ENCODE data around the gene SDK1.

DNA sequence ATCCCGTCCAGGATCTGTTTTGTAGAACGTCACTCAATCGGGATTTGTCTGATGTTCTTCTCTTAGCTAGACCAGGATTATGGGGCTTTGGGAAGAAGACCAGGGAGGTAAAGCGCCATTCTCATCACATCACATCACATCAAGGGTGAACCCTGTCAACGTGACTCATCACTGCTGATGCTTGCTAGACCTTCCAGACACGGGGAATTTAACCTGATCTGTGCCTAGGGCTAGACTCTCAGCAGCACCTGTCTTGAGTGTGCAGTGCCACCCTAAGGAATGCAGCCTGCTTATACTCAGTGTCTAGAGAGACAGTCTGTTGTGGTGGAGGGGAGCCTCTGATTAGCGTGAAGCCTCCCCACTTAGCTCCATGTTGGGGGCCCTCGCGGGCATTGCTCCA, 702.5 kb downstream of the SDK1 start:
- TF ChIP-seq CREB1 (IDR thresholded peaks at IDR 0.05; ENCODE audit: low read depth) (no peak), JUND (IDR thresholded peaks at IDR 0.05; ENCODE audit: low read depth, low read length) (no peak), POLR2A (IDR thresholded peaks at IDR 0.05; ENCODE audit: low read depth, low read length) (no peak), SMC3 (IDR thresholded peaks at IDR 0.05; ENCODE audit: borderline replicate concordance, low read length) (no peak), CBFB (IDR thresholded peaks at IDR 0.05; ENCODE audit: low read depth) (no peak), ETV6 (conservative IDR thresholded peaks at IDR 0.05 in 1 of 2, IDR thresholded peaks at IDR 0.05 in 1 of 2; ENCODE audit: borderline replicate concordance in 1 of 2, low read depth in 1 of 2) (no peak), TBL1XR1 (IDR thresholded peaks at IDR 0.05; ENCODE audit: low read depth, low read length) (no peak), ZSCAN29 (IDR thresholded peaks at IDR 0.05) (no peak), BHLHE40 (IDR thresholded peaks at IDR 0.05; ENCODE audit: borderline replicate concordance in 1 of 2, low read depth in 2 of 2, low read length in 1 of 2) (no peak), CEBPB (IDR thresholded peaks at IDR 0.05; ENCODE audit: borderline replicate concordance in 1 of 2, low read depth in 2 of 2, low read length in 2 of 2) (no peak), ZNF384 (IDR thresholded peaks at IDR 0.05; ENCODE audit: borderline replicate concordance, low read depth, low read length) (no peak)
- TF ChIP-seq, protein P1, sequence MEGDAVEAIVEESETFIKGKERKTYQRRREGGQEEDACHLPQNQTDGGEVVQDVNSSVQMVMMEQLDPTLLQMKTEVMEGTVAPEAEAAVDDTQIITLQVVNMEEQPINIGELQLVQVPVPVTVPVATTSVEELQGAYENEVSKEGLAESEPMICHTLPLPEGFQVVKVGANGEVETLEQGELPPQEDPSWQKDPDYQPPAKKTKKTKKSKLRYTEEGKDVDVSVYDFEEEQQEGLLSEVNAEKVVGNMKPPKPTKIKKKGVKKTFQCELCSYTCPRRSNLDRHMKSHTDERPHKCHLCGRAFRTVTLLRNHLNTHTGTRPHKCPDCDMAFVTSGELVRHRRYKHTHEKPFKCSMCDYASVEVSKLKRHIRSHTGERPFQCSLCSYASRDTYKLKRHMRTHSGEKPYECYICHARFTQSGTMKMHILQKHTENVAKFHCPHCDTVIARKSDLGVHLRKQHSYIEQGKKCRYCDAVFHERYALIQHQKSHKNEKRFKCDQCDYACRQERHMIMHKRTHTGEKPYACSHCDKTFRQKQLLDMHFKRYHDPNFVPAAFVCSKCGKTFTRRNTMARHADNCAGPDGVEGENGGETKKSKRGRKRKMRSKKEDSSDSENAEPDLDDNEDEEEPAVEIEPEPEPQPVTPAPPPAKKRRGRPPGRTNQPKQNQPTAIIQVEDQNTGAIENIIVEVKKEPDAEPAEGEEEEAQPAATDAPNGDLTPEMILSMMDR (IDR thresholded peaks at IDR 0.05 in 2 of 3, conservative IDR thresholded peaks at IDR 0.05 in 1 of 3; ENCODE audit: control insufficient read depth in 2 of 3, extremely low read depth in 1 of 3, insufficient read depth in 1 of 3, low read depth in 3 of 3, low read length in 3 of 3) = no peak
- TF ChIP-seq, protein P2, sequence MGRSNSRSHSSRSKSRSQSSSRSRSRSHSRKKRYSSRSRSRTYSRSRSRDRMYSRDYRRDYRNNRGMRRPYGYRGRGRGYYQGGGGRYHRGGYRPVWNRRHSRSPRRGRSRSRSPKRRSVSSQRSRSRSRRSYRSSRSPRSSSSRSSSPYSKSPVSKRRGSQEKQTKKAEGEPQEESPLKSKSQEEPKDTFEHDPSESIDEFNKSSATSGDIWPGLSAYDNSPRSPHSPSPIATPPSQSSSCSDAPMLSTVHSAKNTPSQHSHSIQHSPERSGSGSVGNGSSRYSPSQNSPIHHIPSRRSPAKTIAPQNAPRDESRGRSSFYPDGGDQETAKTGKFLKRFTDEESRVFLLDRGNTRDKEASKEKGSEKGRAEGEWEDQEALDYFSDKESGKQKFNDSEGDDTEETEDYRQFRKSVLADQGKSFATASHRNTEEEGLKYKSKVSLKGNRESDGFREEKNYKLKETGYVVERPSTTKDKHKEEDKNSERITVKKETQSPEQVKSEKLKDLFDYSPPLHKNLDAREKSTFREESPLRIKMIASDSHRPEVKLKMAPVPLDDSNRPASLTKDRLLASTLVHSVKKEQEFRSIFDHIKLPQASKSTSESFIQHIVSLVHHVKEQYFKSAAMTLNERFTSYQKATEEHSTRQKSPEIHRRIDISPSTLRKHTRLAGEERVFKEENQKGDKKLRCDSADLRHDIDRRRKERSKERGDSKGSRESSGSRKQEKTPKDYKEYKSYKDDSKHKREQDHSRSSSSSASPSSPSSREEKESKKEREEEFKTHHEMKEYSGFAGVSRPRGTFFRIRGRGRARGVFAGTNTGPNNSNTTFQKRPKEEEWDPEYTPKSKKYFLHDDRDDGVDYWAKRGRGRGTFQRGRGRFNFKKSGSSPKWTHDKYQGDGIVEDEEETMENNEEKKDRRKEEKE (IDR thresholded peaks at IDR 0.05) = no peak
- TF ChIP-seq, protein P3, sequence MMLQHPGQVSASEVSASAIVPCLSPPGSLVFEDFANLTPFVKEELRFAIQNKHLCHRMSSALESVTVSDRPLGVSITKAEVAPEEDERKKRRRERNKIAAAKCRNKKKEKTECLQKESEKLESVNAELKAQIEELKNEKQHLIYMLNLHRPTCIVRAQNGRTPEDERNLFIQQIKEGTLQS (IDR thresholded peaks at IDR 0.05; ENCODE audit: borderline replicate concordance, extremely low read depth, low read depth, low read length) = no peak

Data from GM12878 (cell line).